IPS DF 4.7 (cell line): Measurements from ENCODE around the gene KIF26A.

Experiments used
- DNase-seq: peaks from one replicate; pipeline ENCODE4 v3.0.0-alpha.2; 2013; ENCODE audit warnings: low spot score; ENCODE audit errors: extremely low read depth

Gene KIF26A

GRCh38 chr14:104138098-104138717 is at the start of gene KIF26A:
KIF26A (plus strand) TSS chr14:104138587; CDS start chr14:104138723, 136 bp downstream.
- DNase-seq, result no peak

- no peak for DNase-seq
Observed at GRCh38 chr14:104090071-104090748, 48.2 kb upstream of the KIF26A start.

- no peak for DNase-seq
Observed at GRCh38 chr14:104091061-104091926, 47.1 kb upstream of the KIF26A start.

GRCh38 chr14:104091927-104092771 is 46.2 kb upstream of the KIF26A start:
- no peak for DNase-seq

GRCh38 chr14:104092931-104093365 is 45.4 kb upstream of the KIF26A start:
- DNase-seq, result no peak

GRCh38 chr14:104093366-104094055 is 44.9 kb upstream of the KIF26A start:
- no peak for DNase-seq

- no peak for DNase-seq
Observed at GRCh38 chr14:104094056-104094708, 44.2 kb upstream of the KIF26A start.

GRCh38 chr14:104094709-104095425 is 43.5 kb upstream of the KIF26A start:
- no peak for DNase-seq

GRCh38 chr14:104095426-104096310 is 42.7 kb upstream of the KIF26A start:
- no peak for DNase-seq

GRCh38 chr14:104096318-104096717 is 42.1 kb upstream of the KIF26A start:
- no peak for DNase-seq

- no peak for DNase-seq
Observed at GRCh38 chr14:104096751-104097700, 41.4 kb upstream of the KIF26A start.

GRCh38 chr14:104098272-104099095 is 39.9 kb upstream of the KIF26A start:
- DNase-seq, result no peak

- DNase-seq, result no peak
Observed at GRCh38 chr14:104099096-104100041, 39.0 kb upstream of the KIF26A start.

GRCh38 chr14:104100171-104101085 is 38.0 kb upstream of the KIF26A start:
- no peak for DNase-seq
